Natural killer cell (primary cell): ENCODE measurements around the gene MFSD12. TPM values are rescaled to one million over a fixed set of nuclear protein-coding genes. Genes with fewer than 3 reads are reported as not detected.

Experiments
- ATAC-seq, 3 donors: fragments of 150-1000 bp in 2 of 3; fragments of 200-7000 bp in 1 of 3; cut with Tn5 transposase; 1 replicate in 1 of 3; 2 replicates in 2 of 3; pipeline ENCODE4 v1.10.0; 2021; ENCODE audit warnings: mild to moderate bottlenecking in 2 of 3, moderate library complexity in 2 of 3
- DNase-seq, 2 donors: peaks; one replicate each; pipeline versions ENCODE4 v3.0.0 to v3.0.0-alpha.2; 2013 to 2021; ENCODE audit warnings: mixed read lengths in 1 of 2
- H3K27ac ChIP-seq: one replicate; pipeline ENCODE4 v1.5.1; 2013; ENCODE audit warnings: mild to moderate bottlenecking, low read length
- H3K27me3 ChIP-seq: one replicate; pipeline ENCODE4 v1.6.1; 2013; ENCODE audit warnings: low read length; ENCODE audit not compliant: control insufficient read depth, insufficient read depth
- H3K36me3 ChIP-seq: one replicate; pipeline ENCODE4 v1.6.1; 2013; ENCODE audit warnings: low read length; ENCODE audit not compliant: control insufficient read depth, insufficient read depth
- H3K4me1 ChIP-seq: one replicate; pipeline ENCODE4 v1.6.1; 2013; ENCODE audit warnings: low read length; ENCODE audit not compliant: control insufficient read depth, insufficient read depth
- H3K4me3 ChIP-seq: one replicate; pipeline ENCODE4 v1.5.1; 2013; ENCODE audit warnings: low read length
- H3K9me3 ChIP-seq: one replicate; pipeline ENCODE4 v1.6.1; 2013; ENCODE audit warnings: low read length; ENCODE audit not compliant: control insufficient read depth, insufficient read depth
- H3K27ac Mint-ChIP-seq, 2 donors: one replicate each; pipeline ENCODE4 v1.8.0; 2022; ENCODE audit warnings: mild to moderate bottlenecking in 2 of 2, mixed read lengths in 2 of 2, moderate library complexity in 1 of 2
- H3K27me3 Mint-ChIP-seq, 2 donors: one replicate each; pipeline ENCODE4 v1.8.0; 2022; ENCODE audit warnings: low read depth in 2 of 2, mixed read lengths in 2 of 2
- H3K36me3 Mint-ChIP-seq: one replicate; pipeline ENCODE4 v1.8.0; 2022; ENCODE audit warnings: mixed read lengths
- H3K4me1 Mint-ChIP-seq, 2 donors: one replicate each; pipeline ENCODE4 v1.8.0; 2022; ENCODE audit warnings: mixed read lengths in 2 of 2
- H3K4me3 Mint-ChIP-seq: one replicate; pipeline ENCODE4 v1.8.0; 2022; ENCODE audit warnings: mild to moderate bottlenecking, moderate library complexity, mixed read lengths
- H3K9me3 Mint-ChIP-seq, 2 donors: one replicate each; pipeline ENCODE4 v1.8.0; 2022; ENCODE audit warnings: mixed read lengths in 2 of 2
- CTCF ChIP-seq: fragments of 200-600 bp; IDR thresholded peaks from one replicate; pipeline ENCODE4 v1.8.0; 2022; ENCODE audit warnings: antibody characterized with exemption
- WGBS: methylation state at CpG from one replicate; pipeline ENCODE4 v1.1.7; 2013; ENCODE audit warnings: missing lambda C conversion rate; ENCODE audit not compliant: insufficient coverage; 5-methylcytosine and 5-hydroxymethylcytosine counted together
- intact Hi-C: fragments of 100-400 bp; cut with micrococcal nuclease; formaldehyde crosslinking; loops from one replicate; pipeline ENCODE4 v1.14.2; 2022
- total RNA-seq, 4 donors: library from RNA; stranded (reverse); fragments of 120-200 nt in 1 of 4; gene quantifications; one replicate each; pipeline versions ENCODE4 v1.2.3 to v1.2.4, GENCODE V29; 2013 to 2022

MFSD12 gene
- total RNA-seq, 3 donors from 2014 or later (not counting 1 experiment from before 2014, with no cell fraction given): 29.8 to 34.5 (median 33.6) TPM

- WGBS: 97% methylated on average over 40 of the region's 40 CpGs
- peaks cover 11 to 14% of the 10 kb centered on the region in 2 donors for H3K4me1 Mint-ChIP-seq
- ATAC-seq (no peak), DNase-seq (no peak)
- intact Hi-C loops: no loop called here
- TF ChIP-seq CTCF: no peak
- no peak overlapping the region for H3K4me3 Mint-ChIP-seq
- no peak overlapping the region for H3K27ac Mint-ChIP-seq
- H3K4me1 ChIP-seq: peaks cover 3% of the 10 kb centered on the region
- no peaks in the 10 kb centered on the region for H3K27me3 ChIP-seq
- no peaks in the 10 kb centered on the region for H3K9me3 ChIP-seq
- H3K36me3 Mint-ChIP-seq: no peaks in the 10 kb centered on the region
- no peak overlapping the region for H3K27ac ChIP-seq
- peaks cover 45% of the 10 kb centered on the region for H3K36me3 ChIP-seq
- no peaks in the 10 kb centered on the region for H3K9me3 Mint-ChIP-seq
- H3K27me3 Mint-ChIP-seq: no peaks in the 10 kb centered on the region
- H3K4me3 ChIP-seq: no peak overlapping the region
These were observed 34.7 kb downstream of the MFSD12 start for GRCh38 chr19:3522421-3523360.

- Mint-ChIP-seq H3K27ac (peak overlapping the region in 1 of 2 donors; percentile 47), H3K9me3 (no peaks in the 10 kb centered on the region), H3K4me3 (no peak overlapping the region), H3K4me1 (peaks cover 15 to 23% of the 10 kb centered on the region in 2 donors), H3K27me3 (no peaks in the 10 kb centered on the region), H3K36me3 (no peaks in the 10 kb centered on the region)
- Histone ChIP-seq H3K36me3 (peaks cover 30% of the 10 kb centered on the region), H3K4me1 (peaks cover 16% of the 10 kb centered on the region), H3K27ac (no peak overlapping the region), H3K4me3 (no peak overlapping the region), H3K9me3 (no peaks in the 10 kb centered on the region), H3K27me3 (no peaks in the 10 kb centered on the region)
- 81% methylated on average over 6 of the region's 7 CpGs for WGBS
- intact Hi-C loops: no loop called here
- TF ChIP-seq CTCF: no peak
- DNase-seq (no peak), ATAC-seq (peak in 1 of 3 donors; percentile 17)
These were observed 36.3 kb downstream of the MFSD12 start for GRCh38 chr19:3521104-3521445.

GRCh38 chr19:3520166-3521103 is 37.0 kb downstream of the MFSD12 start:
- H3K9me3 Mint-ChIP-seq: no peaks in the 10 kb centered on the region
- no peak for TF ChIP-seq CTCF
- H3K4me3 ChIP-seq: no peak overlapping the region
- no peaks in the 10 kb centered on the region for H3K36me3 Mint-ChIP-seq
- peaks cover 15 to 23% of the 10 kb centered on the region in 2 donors for H3K4me1 Mint-ChIP-seq
- no peaks in the 10 kb centered on the region for H3K9me3 ChIP-seq
- intact Hi-C loops: no loop called here
- no peak overlapping the region for H3K27ac ChIP-seq
- 90% methylated on average over 37 of the region's 37 CpGs for WGBS
- H3K36me3 ChIP-seq: peaks cover 27% of the 10 kb centered on the region
- peaks cover 20% of the 10 kb centered on the region for H3K4me1 ChIP-seq
- no peak for DNase-seq
- H3K4me3 Mint-ChIP-seq: no peak overlapping the region
- no peaks in the 10 kb centered on the region for H3K27me3 ChIP-seq
- H3K27me3 Mint-ChIP-seq: no peaks in the 10 kb centered on the region
- H3K27ac Mint-ChIP-seq: peak overlapping the region in 1 of 2 donors; percentile 47
- peak in 1 of 3 donors; percentile 72 for ATAC-seq
